Measurements from ENCODE around the gene PRPF19. TPM values are rescaled to one million over a fixed set of nuclear protein-coding genes. Genes with fewer than 3 reads are reported as not detected.

The PRPF19 gene
- total and polyA plus RNA-seq, 2 of the 13 experiments (the other 11 are each of a cell fraction or from before 2014, with no cell fraction given): 27.4 to 91.1 TPM

GRCh38 chr11:60924110-60924905 is 17.9 kb upstream of the PRPF19 start, which contains the start of gene TMEM132A (continued):
- TF ChIP-seq POLR2A (IDR thresholded peaks at IDR 0.05; ENCODE audit: insufficient read depth in 1 of 2, low read depth in 2 of 2, low read length in 2 of 2) (peak in 1 of 2 experiments; percentile 44; a peak in 1 of 4 replicates), SMAD9 (CRISPR knock-in tag; IDR thresholded peaks at IDR 0.05) (no peak), TOE1 (CRISPR knock-in tag; IDR thresholded peaks at IDR 0.05) (no peak), TSC22D2 (CRISPR knock-in tag; IDR thresholded peaks at IDR 0.05; ENCODE audit: borderline replicate concordance) (no peak), DRAP1 (CRISPR knock-in tag; IDR thresholded peaks at IDR 0.05) (no peak), JUN (CRISPR knock-in tag; IDR thresholded peaks at IDR 0.05) (no peak), MTF1 (CRISPR knock-in tag; IDR thresholded peaks at IDR 0.05) (no peak), CENPBD1 (CRISPR knock-in tag; IDR thresholded peaks at IDR 0.05; ENCODE audit: borderline replicate concordance, low read depth) (no peak), GLI4 (CRISPR knock-in tag; IDR thresholded peaks at IDR 0.05; ENCODE audit: borderline replicate concordance) (no peak), ZBTB43 (CRISPR knock-in tag; conservative IDR thresholded peaks at IDR 0.05) (no peak), ZNF800 (CRISPR knock-in tag; IDR thresholded peaks at IDR 0.05) (peak; percentile 30; the same call in 1 of the 2 replicates), ZMYM3 (CRISPR knock-in tag; IDR thresholded peaks at IDR 0.05) (peak; percentile 97), RBFOX2 (IDR thresholded peaks at IDR 0.05; ENCODE audit: low read depth, low read length) (peak; percentile 74), ZNF614 (CRISPR knock-in tag; IDR thresholded peaks at IDR 0.05; ENCODE audit: borderline replicate concordance) (peak; percentile 31; the same call in 1 of the 2 replicates), MED1 (CRISPR knock-in tag; IDR thresholded peaks at IDR 0.05) (0 out of 2 replicates have a peak, but pooled peaks have one; percentile 47), PRDM10 (CRISPR knock-in tag; IDR thresholded peaks at IDR 0.05; ENCODE audit: low read depth) (0 out of 2 replicates have a peak, but pooled peaks have one; percentile 57), ZNF713 (CRISPR knock-in tag; IDR thresholded peaks at IDR 0.05) (no peak), PPARG (CRISPR knock-in tag; conservative IDR thresholded peaks at IDR 0.05) (no peak), ZFP62 (CRISPR knock-in tag; IDR thresholded peaks at IDR 0.05) (no peak), SALL1 (CRISPR knock-in tag; IDR thresholded peaks at IDR 0.05) (peak; percentile 51), KMT2A (CRISPR knock-in tag; IDR thresholded peaks at IDR 0.05) (0 out of 2 replicates have a peak, but pooled peaks have one; percentile 50), THAP11 (CRISPR knock-in tag; IDR thresholded peaks at IDR 0.05) (peak; percentile 86), NCOA2 (CRISPR knock-in tag; IDR thresholded peaks at IDR 0.05) (0 out of 2 replicates have a peak, but pooled peaks have one; percentile 9)

All from HepG2 (cell line).